Astrocyte of the spinal cord (primary cell): ENCODE results near the gene AKR1C2.
"Not testable (repeated sequence)": the region's sequence is repeated elsewhere in the genome, so short reads cannot be mapped to it uniquely, and the experiment has no call there.

ENCODE experiments used
- DNase-seq: peaks from one replicate; pipeline ENCODE4 v3.0.0; 2011; ENCODE audit warnings: low read depth, low spot score
- H3K4me3 ChIP-seq: 2 replicates; pipeline ENCODE4 v1.5.1; 2011; ENCODE audit warnings: low read depth, mild to moderate bottlenecking, low read length, moderate library complexity
- CTCF ChIP-seq: IDR thresholded peaks from 2 replicates; pipeline ENCODE4 v1.5.1; 2012; ENCODE audit warnings: low read depth, mild to moderate bottlenecking, low read length, inconsistent platforms
- in situ Hi-C: cut with HindIII; loops from 2 replicates; pipeline ENCODE4 v1.10.0; 2017; ENCODE audit warnings: low sequenced_read_pairs

AKR1C2 gene

DNA sequence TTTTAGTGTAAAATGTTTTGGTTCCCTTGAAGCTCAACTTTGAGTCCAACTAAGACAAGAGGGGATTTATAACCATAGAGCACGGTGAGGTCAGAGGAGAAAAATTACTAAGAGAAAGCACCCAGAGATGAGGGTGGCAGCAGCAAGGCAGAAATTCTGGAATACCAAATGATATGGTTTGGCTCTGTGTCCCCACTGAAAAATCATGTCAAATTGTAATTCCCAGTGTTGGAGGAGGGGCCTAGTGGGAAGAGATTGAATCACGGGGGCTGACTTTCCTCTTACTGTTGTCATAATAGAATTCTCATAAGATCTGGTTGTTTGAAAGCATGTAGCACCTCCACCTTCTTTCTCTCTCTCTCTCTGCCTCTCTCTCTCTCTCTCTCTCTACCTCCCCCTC is 59.8 kb downstream of the AKR1C2 start:
- TF ChIP-seq CTCF, result no peak
- no peak overlapping the region for H3K4me3 ChIP-seq
- no peak for DNase-seq
- in situ Hi-C loops, result no loop called here

DNA sequence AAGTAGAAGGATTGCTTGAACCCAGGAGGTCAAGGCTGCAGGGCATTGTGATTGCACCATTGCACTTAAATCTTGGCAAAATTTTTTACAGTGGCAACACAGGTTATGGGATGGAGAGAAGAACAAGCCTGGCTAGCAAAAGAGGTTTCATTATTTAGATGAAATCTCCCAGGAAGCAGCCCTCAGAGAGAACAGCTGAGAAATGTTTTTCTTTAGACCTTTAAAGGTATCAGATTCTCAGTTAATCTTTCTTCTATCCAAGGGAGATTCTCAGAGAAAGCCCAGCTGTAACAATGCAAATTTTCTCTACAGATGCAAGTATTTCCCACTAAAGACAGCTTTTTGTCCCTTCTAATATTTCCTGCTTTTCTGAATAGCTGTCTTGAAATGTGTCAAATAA is 60.2 kb downstream of the AKR1C2 start:
- H3K4me3 ChIP-seq, in situ Hi-C loops, DNase-seq: not testable (repeated sequence)

- H3K4me3 ChIP-seq, in situ Hi-C loops: not testable (repeated sequence)
- DNase-seq, result peak; percentile 60
Observed at GRCh38 chr10:4942931-4943330, 60.7 kb downstream of the AKR1C2 start.

- H3K4me3 ChIP-seq, result no peak overlapping the region
- DNase-seq, result no peak
- in situ Hi-C loops, result no loop called here
- no peak for TF ChIP-seq CTCF
Observed at GRCh38 chr10:4941540-4942330, 61.9 kb downstream of the AKR1C2 start.

GRCh38 chr10:4940909-4941308 is 62.7 kb downstream of the AKR1C2 start:
- DNase-seq, in situ Hi-C loops, H3K4me3 ChIP-seq: not testable (repeated sequence)

DNA sequence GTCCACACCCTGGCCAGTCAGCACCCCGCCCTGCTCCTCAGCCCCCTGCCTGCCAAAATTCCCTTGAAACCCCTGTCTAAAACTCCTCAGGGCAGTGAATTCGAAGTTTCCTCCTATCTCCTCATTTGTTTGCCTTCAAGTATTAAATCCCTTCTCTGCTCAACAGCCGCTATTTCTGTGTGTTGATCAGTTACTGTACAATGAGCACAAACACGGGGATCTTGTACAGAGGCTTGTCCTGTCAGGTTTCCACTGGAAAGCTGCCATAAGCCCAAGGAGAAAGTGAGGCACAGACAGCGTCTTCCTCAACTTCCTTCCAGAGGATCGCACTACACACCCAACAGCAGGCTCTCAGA is 63.6 kb downstream of the AKR1C2 start:
- H3K4me3 ChIP-seq, DNase-seq, in situ Hi-C loops: not testable (repeated sequence)

GRCh38 chr10:4939224-4940072 is 64.2 kb downstream of the AKR1C2 start:
- no peak overlapping the region for H3K4me3 ChIP-seq
- in situ Hi-C loops, result no loop called here
- TF ChIP-seq CTCF, result no peak
- DNase-seq, result no peak
